ENCODE data around the gene STAM2.

- no peak for TF ChIP-seq TAF1 (IDR thresholded peaks at IDR 0.05; ENCODE audit: low read depth, low read length)
- no peak for TF ChIP-seq POLR2AphosphoS5 (IDR thresholded peaks at IDR 0.05; ENCODE audit: low read depth, low read length)
- TF ChIP-seq POLR2A (IDR thresholded peaks at IDR 0.05; ENCODE audit: low read depth, low read length): no peak
- no peak for TF ChIP-seq SPI1 (IDR thresholded peaks at IDR 0.05; ENCODE audit: low read depth, low read length)
- TF ChIP-seq POU2F2 (IDR thresholded peaks at IDR 0.05; ENCODE audit: low read depth, low read length): no peak
- TF ChIP-seq PAX5 (IDR thresholded peaks at IDR 0.05; ENCODE audit: insufficient read depth, low read length, severe bottlenecking): no peak
Measured at GRCh38 chr2:152078023-152078422, 97.5 kb downstream of the STAM2 start.
